Right forelimb (tissue), 1 donor: Measurements from ENCODE around the gene KMT2B.
"Not testable (repeated sequence)": the region's sequence is repeated elsewhere in the genome, so short reads cannot be mapped to it uniquely, and the experiment has no call there.

Experiments
- DNase-seq: peaks from one replicate; pipeline ENCODE4 v3.0.0-alpha.2; 2018

Gene KMT2B

GRCh38 chr19:35757749-35758608, 40.2 kb downstream of the KMT2B start, which contains the start of gene PROSER3:
Gene PROSER3 (plus strand): TSS chr19:35758176. CDS start chr19:35758216, 40 bp downstream.
- peak; percentile 99 for DNase-seq

- no peak for DNase-seq
These were observed 41.9 kb downstream of the KMT2B start for GRCh38 chr19:35759697-35760096.

GRCh38 chr19:35760711-35761349, 43.0 kb downstream of the KMT2B start:
- no peak for DNase-seq

- DNase-seq = no peak
These were observed 46.9 kb downstream of the KMT2B start for GRCh38 chr19:35764432-35765315.

- DNase-seq = no peak
These were observed 48.8 kb downstream of the KMT2B start for GRCh38 chr19:35766571-35767104.

- no peak for DNase-seq
These were observed 49.7 kb downstream of the KMT2B start for GRCh38 chr19:35767288-35768081.

- no peak for DNase-seq
These were observed 50.2 kb downstream of the KMT2B start for GRCh38 chr19:35768082-35768421.

- not testable (repeated sequence) for DNase-seq
These were observed 54.6 kb downstream of the KMT2B start for GRCh38 chr19:35772362-35772761.

- DNase-seq = no peak
These were observed 55.4 kb downstream of the KMT2B start for GRCh38 chr19:35773020-35773806.

- DNase-seq = no peak
These were observed 56.7 kb downstream of the KMT2B start for GRCh38 chr19:35774274-35775045.

GRCh38 chr19:35775046-35775297, 57.2 kb downstream of the KMT2B start:
- no peak for DNase-seq

- peak; percentile 99 for DNase-seq
These were observed 57.7 kb downstream of the KMT2B start, which contains the start of gene ARHGAP33 for GRCh38 chr19:35775298-35776101. Gene ARHGAP33 (plus strand): TSS chr19:35775564. CDS start chr19:35775659, 95 bp downstream.

GRCh38 chr19:35776102-35776788, 58.4 kb downstream of the KMT2B start:
- DNase-seq = no peak

GRCh38 chr19:35777086-35777841, 59.5 kb downstream of the KMT2B start:
- no peak for DNase-seq

- no peak for DNase-seq
These were observed 60.2 kb downstream of the KMT2B start for GRCh38 chr19:35777961-35778360.

GRCh38 chr19:35779033-35779432, 61.2 kb downstream of the KMT2B start:
- no peak for DNase-seq

GRCh38 chr19:35780058-35780457, 62.3 kb downstream of the KMT2B start:
- DNase-seq = no peak

- no peak for DNase-seq
These were observed 62.9 kb downstream of the KMT2B start for GRCh38 chr19:35780717-35781116.
